Fibroblast of skin of abdomen (primary cell): ENCODE data around the gene SERPINB7.

ENCODE experiments used
- DNase-seq: peaks from one replicate; pipeline ENCODE4 v3.0.0-alpha.2; 2013

SERPINB7 gene

DNA sequence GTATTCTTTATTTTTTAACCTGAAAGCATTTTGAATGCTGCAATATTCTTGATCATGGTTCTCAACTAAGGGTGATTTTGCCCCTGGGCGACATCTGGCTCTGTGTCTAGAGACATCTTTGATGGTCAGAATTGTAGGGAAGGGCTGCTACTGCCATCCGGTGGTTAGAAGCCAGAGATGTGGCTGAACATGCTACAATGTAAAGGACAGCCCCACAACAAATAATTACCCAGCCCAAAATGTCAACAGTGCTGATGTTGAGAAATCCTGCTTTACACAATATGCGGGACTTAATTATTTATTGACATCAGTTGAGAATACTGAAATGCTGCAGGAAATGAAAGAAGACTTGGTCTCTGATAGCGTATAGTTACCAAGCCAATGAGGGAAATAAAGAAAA lies 74.8 kb downstream of the SERPINB7 start:
- DNase-seq, result peak; percentile 24

- DNase-seq, result no peak
These were observed 75.4 kb downstream of the SERPINB7 start for GRCh38 chr18:63850636-63851035.
